Hematopoietic multipotent progenitor cell treated with erythropoietin and hydrocortisone succinate and interleukin-3 and kit ligand, for 6 days (in vitro differentiated cells): Measurements from ENCODE around the gene TNFRSF8.
A peak's percentile ranks its signal among the peaks of the same experiment; 100 is the strongest.

Experiments used
- DNase-seq: peaks from one replicate; pipeline ENCODE4 v3.0.0-alpha.2; 2015

Gene TNFRSF8

DNA sequence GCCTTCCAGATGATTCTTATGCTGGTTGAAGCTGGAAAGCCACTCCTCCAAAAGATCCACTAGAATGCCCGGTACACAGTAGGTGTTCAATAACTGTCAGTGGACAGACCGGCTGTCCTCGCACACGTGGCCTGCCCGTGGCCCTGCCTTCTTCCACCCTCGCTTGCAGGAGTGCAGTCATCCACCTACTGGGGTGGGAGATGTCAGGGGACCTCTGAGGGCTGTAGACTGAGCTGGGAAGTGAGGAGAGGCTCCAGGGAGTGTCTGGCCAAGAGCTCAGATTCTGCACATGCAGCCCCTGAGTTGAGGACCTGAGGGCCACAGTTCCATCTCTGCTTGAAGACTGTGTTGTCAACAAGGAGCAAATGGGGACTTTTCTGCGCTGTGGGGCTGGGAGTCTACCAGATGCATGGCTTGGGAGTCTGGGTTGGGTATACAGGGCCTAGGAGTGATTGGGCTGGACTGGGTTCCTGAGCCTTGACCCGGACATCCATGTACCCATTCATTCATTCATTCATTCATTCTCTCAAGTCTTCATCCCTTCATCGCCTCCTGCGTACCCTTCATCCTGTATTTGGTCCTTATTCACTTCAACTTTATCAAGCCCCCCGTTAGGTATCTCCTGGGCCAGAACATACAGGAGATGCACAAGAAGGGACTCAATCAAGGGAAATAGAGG is 99.5 kb downstream of the TNFRSF8 start:
- DNase-seq, result no peak

DNA sequence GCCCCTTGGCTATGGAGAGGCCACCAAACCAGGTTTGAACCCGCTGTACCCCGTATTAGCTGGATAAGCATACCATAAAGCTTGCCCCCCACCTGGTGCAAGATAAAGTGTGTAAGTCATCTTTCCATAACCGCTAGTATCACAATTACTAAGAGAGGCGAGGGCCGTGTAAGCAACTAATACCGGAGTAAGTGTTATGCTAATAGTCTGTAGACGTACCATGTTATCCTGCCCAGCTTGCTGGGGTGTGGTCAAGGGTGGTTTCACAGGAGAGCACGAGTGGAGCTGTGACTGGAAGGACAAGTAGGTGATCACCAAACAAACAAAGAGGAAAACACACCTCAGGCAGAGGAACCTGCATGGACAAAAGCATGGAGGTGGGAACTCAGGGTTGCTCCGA is 100.1 kb downstream of the TNFRSF8 start:
- DNase-seq, result peak; percentile 50

DNA sequence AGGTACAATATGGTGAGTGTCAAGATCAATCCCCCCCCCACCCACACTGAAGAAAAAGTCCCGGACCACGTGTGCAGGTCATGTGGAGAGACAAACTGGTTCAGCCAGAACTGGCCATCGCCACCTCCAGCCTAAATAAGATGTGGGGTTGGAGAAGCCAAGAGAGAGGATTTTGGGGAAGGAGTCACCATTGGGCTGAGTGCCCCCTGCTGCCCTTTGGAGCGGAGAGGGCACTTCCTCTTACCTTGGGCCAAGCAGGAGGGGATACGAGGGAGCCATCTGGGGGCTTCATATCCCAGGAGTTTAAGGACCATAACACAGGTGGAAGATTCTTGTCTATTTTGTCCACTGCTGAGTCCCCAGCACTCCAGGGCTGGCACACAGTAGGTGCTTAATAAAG is 101.1 kb downstream of the TNFRSF8 start:
- DNase-seq, result no peak

DNA sequence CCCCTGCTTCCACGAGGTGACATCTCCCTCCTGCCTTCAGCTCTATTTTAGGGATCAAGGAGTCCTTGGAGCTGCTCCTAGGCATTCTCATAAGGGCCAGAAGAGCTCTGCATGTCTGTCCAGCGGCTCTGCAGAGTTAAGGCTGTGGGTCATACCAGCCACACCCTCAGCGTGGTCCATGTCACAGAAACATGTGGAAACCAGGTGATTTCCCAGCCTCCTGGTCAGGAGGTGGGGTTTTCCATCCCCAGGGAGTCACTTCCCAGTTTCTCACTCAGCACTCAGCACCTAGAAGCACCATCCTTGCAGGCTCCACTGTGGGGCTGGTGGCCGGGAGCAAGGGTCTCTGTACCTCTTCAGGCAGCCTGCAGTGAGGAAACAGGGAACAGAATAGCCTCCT is 102.2 kb downstream of the TNFRSF8 start:
- DNase-seq, result no peak

DNA sequence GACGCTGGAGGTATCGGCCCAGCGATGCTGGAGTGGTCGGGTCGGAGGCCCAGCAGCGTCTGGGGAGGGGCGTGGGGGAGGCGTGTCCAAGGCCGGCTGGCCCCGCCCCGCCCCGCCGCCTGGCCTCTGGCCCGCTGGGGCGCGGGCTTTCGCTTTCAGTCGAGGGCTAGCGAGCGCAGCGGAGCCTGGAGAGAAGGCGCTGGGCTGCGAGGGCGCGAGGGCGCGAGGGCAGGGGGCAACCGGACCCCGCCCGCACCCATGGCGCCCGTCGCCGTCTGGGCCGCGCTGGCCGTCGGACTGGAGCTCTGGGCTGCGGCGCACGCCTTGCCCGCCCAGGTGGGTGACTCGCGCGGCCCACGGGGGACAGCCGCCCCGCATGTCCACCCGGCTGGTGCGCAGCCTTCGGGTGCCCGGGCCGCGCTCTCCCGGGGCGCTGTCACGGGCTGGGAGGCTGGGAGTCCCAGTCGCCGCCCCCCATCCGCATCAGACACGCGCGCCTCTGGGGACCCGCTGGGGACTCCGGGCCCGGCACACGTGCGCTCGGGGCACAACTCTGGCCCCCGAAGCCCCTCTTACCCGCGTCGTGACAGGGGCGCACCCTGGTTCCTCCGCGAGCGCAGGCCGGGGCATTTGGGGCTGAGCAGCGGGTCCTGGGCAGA is 103.9 kb downstream of the TNFRSF8 start, which contains the start of gene TNFRSF1B:
TNFRSF1B (plus strand) TSS at position 158 of the 659 bp plus-strand sequence; CDS start at position 259, 101 bp downstream.
- peak; percentile 72 for DNase-seq

DNA sequence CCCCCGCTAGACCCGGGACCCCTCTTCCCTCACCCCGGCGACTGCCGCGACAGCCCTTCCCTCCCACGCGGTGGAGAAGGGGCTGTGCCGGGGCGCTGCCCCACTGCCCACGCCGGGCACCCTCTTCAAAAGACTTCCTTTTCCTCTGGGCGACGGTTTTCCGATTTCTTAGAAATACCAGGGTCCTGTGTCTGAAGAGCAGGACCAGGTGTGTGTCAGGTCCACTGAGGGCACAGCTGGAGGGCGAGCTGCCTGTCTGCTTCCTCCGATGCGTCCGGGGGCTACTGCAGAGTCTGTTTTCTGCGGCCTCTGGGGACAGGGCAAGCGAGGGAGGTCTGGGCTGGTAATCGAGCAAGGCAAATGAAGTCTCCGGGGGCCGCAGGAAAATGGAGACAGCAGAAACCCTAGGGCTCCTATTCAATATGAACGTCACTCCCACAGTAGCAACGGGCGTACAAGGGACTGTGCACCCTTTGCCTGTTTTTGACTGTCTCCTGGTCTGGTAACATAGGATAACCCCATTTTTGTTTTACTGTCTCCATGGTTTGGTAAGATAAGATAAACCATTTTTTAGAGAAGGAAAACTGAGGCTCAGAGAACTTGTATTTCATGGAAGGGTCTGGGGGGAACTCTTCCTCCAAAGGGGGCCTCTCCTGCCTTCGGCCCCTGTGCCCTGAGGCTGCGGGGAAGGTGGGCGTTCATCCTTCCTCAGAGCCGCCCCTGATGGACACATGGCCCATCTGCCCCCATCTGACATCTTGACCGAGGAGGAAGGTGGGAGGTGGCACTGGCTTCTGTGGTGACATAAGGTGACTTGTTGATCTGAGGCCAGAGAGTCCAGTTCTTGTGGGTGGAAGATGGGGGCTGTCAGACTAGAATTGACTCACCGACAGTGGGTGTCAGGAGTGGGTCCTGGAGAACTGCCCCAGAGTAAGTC is 104.7 kb downstream of the TNFRSF8 start:
- peak; percentile 86 for DNase-seq

DNA sequence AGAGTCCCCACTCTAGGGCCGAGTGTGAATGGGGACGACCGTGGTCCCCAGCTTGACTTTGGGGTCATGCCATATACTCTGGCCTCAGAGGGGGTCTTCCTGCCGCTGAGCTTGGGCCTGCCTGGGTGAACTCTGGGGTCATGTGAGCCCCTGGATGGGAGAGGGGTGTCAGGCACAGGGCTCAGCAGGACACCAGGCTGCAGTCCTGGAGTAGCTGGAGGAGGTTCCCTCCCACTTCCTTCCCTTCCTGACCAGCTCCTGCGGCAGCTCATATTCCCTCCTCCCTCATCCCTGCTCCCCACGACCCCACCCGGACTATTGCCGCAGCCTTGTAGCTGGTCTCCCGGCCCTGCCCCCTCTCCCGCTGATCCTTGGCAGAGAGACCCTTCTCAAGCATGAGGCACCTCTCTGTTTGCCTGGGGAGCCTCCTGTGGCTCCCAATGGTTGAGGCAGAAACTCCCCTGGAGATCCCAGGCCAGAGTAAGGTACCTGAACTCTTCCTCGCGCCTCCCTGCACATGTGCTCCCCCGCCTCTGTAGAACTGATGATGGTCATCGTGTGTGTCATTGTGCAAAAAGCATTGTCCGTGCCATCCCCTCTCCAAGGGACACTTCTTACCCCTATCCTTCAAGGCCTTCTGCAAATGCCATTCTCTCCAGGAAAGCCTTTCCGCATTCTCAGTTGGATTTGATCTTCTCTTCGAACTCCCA is 105.5 kb downstream of the TNFRSF8 start:
- DNase-seq, result no peak

DNA sequence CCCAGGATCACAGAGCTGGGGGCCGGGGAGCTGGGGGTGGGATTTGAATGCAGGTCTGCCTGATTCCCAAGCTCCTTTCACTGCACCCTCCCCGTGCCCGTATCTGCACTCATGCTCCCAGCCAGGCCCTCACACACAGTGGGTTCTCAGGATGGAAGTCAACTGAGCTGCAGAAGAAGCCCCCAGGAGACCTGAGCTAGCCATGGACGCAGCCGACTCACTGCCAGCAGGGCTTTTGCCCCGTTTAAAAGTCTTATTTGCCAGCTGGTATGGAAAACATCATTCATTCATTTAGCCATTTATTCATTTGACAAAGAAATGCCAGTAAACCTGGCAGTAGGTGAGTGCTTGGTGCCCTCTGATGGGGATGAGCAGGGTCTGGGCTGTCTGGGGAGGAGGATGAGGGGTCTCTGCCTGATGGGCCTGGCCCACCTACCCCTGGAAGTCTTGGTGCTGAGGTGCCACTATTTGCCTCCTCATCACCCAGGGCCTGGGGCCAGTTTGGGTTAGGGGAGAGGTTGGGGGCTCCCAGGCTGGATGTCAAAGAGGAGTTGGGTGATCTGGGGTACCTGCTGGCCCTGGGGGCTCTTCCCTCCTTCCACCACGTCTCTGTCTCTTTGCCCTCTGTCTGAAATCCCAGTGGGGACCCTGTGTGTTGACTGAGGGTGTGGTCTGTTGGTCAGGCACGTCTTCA is 106.5 kb downstream of the TNFRSF8 start:
- DNase-seq, result no peak

DNA sequence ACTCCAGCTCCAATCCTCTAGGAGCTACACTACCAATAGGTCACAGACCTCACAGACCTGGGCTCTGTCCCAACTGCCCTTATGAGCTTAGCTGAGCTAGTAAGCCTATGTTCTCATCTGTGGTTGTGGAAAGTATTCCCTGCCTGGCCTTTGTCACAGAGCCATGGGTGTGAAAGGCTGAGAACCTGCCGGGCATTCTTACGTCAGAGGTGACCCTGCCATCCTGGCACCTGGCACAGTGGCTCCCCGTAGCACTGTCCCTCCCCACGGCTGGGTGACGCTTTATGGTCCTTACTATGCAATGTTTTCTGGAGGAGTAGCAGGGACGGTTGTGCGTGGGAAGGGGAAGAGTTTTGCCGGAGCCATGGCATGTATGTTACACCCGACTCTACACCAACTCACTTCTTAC is 107.2 kb downstream of the TNFRSF8 start:
- no peak for DNase-seq

DNA sequence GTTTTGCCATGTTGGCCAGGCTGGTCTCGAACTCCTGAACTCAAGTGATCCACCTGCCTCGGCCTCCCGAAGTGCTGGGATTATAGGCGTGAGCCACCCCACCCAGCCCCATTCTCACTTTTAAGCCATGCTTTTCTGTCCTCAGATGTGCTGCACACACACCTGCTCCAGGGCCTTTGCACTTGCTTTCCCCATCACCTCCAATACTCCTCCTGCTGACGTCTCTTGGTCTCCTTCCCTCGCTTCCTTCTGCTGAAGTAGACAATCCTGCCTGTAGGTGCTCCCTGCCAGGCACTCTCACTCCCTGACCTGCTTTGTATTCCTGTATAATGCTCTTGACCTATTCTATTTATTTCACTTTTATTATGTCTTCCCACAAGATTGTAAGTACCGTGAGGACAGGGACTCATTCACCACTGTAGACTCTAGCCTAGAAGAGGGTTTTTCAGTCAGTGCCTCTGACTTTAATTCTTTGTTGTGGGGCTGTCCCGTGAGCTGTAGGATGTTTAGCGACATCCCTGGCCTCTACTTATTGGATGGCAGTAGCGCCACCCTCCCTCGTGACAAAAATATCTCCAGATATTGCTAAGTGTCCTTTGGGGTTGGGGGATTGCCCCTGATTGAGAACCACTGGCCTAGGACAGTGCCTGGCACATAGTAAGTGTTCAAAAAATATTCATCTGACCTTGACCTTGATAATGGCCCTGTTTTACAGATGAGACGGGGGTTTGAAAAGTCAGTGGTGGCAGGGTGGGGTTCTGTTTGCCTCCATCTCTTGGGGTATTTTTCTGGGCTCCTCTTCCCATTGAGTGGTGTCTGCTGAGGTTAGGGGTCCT is 108.3 kb downstream of the TNFRSF8 start:
- DNase-seq, result no peak

DNA sequence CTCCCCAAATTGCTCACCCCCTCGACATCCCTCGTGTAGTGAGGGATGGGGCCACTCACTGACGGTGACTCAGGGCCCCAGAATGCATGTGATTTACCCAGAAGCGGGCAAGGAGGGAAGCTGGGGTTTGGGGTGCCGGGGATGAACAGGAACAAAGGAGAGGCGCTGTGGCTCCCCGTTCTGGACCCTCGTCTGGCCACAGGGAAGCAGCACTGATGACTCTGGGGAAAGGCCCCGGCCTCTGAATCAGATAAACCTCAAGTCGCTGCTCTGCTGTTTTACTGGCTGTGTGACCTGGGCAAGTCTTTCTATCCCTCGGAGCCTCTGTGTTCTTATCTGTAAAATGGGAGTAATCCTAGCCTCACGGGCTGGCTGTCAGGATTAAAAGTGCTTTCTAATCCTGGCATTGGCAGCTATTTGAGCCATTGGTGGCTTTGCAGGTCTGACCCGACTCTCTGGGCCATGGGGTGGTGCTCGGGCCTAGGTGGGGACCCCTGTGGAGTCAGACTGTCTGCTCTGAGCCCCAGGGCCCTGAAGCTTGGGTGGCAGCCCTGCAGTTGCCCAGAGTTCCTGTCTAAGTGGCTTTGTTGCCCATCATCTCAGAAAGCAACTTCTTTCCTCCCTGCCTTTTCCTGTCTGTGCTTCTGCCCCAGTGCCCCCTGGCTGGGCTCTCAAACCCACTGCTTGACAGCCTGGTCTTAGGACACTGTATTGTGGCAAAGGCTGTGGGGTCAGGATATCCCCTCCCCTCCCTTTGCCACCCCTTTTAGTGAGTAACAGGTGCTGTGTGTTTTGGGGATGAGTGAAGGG is 109.1 kb downstream of the TNFRSF8 start:
- no peak for DNase-seq

DNA sequence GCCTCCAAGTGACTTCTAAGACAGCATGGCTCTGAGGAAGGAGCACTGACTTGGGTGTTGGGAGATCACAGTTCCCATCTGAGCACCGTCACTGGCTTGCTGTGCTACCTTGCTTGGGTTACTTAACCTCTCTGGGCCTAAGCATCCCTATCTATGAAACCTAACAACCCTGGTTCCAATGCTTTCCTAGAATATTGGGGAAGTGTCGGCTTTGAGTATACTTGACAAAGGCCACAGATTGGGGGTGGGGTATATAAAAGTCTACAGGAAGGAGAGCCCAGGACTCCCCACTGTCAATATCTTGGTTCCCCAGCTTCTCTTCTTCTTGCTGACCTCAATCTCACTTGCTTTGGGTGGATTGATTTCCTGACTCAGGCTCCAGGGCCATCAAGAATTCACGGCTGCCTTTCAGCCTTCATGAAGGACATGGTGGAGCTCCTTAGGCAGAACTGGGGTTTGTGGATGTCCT is 110.0 kb downstream of the TNFRSF8 start:
- DNase-seq, result no peak

DNA sequence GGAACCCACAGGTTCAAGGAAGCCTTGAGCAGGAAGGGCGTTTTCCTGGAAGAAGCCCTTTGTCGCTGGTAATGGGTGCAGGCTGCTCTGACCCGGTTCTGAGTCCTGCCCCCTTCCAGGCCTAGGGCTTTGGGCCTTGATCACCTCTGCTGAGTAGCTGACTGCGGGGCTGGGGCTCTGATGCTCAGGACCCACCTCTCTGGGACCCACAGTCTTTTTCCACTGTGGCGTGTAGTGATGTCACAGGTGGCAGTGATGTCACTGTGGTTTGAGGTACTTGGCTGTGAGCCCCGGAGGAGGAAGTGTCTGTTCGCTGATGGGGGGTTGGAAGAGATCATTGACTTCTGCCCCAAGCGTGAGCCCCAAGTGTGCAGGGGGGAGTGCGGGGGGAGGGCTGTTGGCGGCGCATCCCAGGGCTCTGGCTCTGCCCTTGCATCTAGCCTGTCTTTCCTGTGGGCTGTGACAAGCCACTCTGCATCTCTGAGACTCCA is 110.6 kb downstream of the TNFRSF8 start:
- DNase-seq, result peak; percentile 62

DNA sequence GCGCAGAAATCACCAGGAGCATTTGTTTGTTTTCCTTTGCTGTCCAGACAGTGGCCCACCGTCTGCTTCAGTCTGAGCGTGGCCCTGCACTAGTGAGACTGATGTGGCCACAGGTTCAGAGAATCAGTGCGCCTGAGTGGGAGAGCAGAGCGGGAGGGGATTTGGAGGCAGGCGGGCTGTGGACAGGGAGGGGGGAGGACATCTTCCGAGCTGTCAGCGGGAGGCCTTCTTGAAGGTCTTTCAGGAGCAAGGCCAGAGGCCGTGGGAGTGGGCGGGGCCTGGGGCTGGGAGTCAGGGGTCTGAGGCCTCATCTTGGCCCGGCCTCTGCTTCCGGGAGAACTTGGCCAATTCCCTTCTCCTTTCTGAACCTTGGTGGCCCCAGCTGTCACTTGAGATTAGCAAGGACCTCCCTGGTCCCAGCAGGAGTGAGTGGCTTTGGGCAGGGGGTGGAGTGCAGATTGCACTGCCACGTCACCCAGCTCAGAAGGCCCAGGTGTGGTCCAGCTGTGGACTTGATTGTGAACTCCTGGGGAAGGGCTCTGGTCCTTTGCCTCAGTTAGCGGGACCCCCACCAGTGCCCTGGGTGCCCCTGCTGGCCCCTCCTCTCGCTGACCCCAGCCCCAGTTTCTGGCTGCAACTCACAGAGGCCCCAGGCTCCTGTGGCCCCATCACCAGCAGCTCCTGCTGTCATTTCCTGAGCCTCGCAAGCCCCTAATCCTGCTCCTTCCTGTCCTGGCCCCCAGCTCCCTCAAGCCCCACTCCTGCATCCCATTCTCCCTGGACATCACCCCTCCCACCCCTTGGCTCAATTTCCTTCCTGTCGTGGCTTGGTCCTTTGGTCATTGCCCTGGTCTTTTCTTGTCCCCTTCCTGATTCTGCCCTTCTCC is 112.1 kb downstream of the TNFRSF8 start:
- DNase-seq, result no peak

DNA sequence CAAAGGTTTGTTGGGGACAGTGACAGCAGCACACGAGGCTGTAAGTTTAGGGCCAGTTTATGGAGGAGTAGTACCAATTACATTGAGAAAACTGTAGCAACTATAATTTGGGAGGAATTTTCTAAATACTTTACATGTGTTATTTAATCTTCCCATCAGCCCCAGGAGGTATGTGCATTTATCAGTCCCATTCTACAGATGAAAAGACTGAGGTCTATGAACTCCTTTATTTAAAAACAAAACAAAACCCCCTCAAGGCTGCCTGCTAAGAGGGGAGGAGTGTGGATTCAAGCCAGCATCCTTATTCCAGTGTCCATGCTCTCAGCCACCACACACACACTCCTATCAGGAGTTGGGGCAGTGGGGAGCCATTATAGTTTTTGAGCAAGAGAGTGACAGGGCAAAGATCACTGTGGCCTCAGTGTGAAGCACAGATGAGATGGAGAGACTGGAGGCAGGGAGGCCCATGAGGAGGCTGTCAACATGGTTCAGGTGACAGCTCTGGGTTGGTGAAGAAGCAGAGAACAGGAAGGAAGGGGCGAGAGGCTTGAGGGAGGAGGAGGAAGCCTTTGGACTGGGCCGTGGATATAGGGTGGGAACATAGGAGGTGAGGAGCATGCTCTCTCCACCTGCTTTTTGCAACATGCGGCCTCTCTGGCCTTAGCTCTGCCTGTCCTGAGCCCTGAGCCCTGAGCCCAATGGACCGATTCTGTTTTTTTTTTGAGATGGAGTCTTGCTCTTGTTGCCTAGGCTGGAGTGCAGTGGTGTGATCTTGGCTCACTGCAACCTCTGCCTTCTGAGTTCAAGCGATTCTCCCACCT is 113.4 kb downstream of the TNFRSF8 start:
- no peak for DNase-seq

DNA sequence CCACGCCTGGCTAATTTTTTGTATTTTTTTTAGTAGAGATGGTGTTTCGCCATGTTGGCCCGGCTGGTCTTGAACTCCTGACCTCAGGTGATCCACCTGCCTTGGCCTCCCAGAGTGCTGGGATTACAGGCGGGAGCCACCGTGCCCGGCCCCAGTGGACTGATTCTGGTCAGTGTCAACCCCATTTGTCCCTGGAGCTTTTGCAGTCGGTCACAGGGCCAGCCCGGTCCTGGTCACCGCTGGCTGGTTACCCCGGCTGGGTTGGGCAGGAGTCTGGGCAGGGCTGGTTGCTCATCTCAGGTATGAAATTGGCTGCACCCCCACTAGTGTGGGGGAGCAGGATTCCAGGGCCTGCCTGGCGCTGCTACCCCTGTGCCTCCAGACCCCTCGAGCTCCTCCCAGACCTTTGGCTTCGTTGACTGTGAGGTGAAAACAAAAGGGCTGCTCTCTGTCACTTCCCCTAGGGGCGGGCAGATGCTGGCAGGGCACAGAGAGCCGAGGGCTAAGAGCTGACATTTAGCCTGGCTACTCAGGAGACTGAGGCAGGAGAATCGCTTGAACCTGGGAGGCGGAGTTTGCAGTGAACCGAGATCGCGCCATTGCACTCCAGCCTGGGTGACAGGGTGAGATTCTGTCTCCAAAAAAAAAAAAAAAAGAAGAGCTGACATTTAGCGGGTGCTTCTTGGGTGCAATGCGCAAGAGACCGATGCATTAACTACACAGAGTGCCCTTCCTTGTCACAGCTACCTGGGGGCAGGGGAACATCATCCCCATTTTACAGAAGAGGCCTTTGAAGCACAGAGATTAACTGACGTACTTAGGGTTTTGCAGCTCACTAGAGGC is 114.3 kb downstream of the TNFRSF8 start:
- DNase-seq, result no peak

DNA sequence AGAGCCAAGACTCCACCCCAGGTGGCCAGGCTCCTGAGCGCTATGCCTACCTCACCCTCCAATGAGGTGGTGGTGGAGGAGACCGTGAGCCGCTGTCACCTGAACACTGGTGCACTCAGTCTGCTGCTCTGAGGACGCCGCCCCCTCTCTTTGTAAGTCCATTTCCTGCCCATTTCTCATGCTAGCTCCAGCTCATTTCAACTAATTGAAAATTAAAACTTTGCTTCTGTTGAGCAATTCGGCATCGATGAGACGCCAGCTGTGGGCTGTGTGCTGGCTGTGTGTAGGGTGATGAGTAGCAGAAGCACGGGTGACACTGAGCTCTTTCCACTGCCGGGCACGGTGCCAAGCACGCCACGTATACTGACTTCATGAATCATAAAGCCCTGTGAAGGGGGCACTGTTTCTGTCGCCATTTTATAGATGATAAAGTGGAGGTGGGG is 114.9 kb downstream of the TNFRSF8 start:
- peak; percentile 41 for DNase-seq
